CD14-positive monocyte (primary cell): ENCODE results near the gene KIAA0319L. TPM values are rescaled to one million over a fixed set of nuclear protein-coding genes. Genes with fewer than 3 reads are reported as not detected.

Experiments
- DNase-seq, 3 donors: peaks; one replicate each; pipeline ENCODE4 v3.0.0-alpha.2; 2011 to 2022
- H2AFZ ChIP-seq: 2 replicates; pipeline ENCODE4 v1.6.0; 2012; ENCODE audit warnings: mild to moderate bottlenecking, low read depth, low read length, inconsistent platforms; ENCODE audit not compliant: insufficient read depth, poor library complexity, severe bottlenecking
- H3K27ac ChIP-seq, 2 donors: 1 replicate in 1 of 2; 2 replicates in 1 of 2; pipeline ENCODE4 v1.5.1; 2012 to 2013; ENCODE audit warnings: low read length in 2 of 2, control low read depth in 1 of 2, inconsistent platforms in 1 of 2, low read depth in 1 of 2, mild to moderate bottlenecking in 1 of 2
- H3K27me3 ChIP-seq, 2 donors: one replicate each; pipeline versions ENCODE4 v1.6.0 to v1.6.1; 2011 to 2013; ENCODE audit warnings: low read length in 2 of 2; ENCODE audit not compliant: control insufficient read depth in 2 of 2, insufficient read depth in 2 of 2
- H3K36me3 ChIP-seq, 2 donors: replicated peaks in 1 of 2; 1 replicate in 1 of 2; 2 replicates in 1 of 2; pipeline versions ENCODE4 v1.5.1 to v1.6.1; 2012 to 2013; ENCODE audit warnings: low read length in 2 of 2, control low read depth in 1 of 2, inconsistent platforms in 1 of 2, mild to moderate bottlenecking in 1 of 2; ENCODE audit not compliant: insufficient read depth in 2 of 2, control insufficient read depth in 1 of 2
- H3K4me1 ChIP-seq, 2 donors: 1 replicate in 1 of 2; 2 replicates in 1 of 2; pipeline versions ENCODE4 v1.5.1 to v1.6.1; 2012 to 2013; ENCODE audit warnings: low read length in 2 of 2, control low read depth in 1 of 2, inconsistent platforms in 1 of 2, mild to moderate bottlenecking in 1 of 2, moderate library complexity in 1 of 2; ENCODE audit not compliant: insufficient read depth in 2 of 2, control insufficient read depth in 1 of 2
- H3K4me2 ChIP-seq: replicated peaks from 2 replicates; pipeline ENCODE3; 2012; ENCODE audit warnings: low read length, moderate library complexity, mild to moderate bottlenecking; ENCODE audit not compliant: poor library complexity, severe bottlenecking; ENCODE audit errors: extremely low read depth
- H3K4me3 ChIP-seq, 3 experiments: fragments of 200-600 bp in 1 of 3; sonication (generic) in 1 of 3; replicated peaks in 1 of 3; 1 replicate in 2 of 3; 2 replicates in 1 of 3; pipeline ENCODE4 v1.5.1; 2011 to 2013; ENCODE audit warnings: low read length in 3 of 3, mild to moderate bottlenecking in 3 of 3, control low read depth in 2 of 3, low read depth in 2 of 3, inconsistent platforms in 1 of 3, moderate library complexity in 1 of 3
- H3K79me2 ChIP-seq: 2 replicates; pipeline ENCODE4 v1.6.0; 2012; ENCODE audit warnings: mild to moderate bottlenecking, control low read depth, inconsistent platforms, low read length, moderate library complexity; ENCODE audit not compliant: insufficient read depth
- H3K9ac ChIP-seq: 2 replicates; pipeline ENCODE4 v1.6.0; 2017; ENCODE audit warnings: low read length, mild to moderate bottlenecking; ENCODE audit not compliant: insufficient read depth, poor library complexity, severe bottlenecking
- H3K9me3 ChIP-seq, 2 donors: replicated peaks in 1 of 2; 1 replicate in 1 of 2; 2 replicates in 1 of 2; pipeline versions ENCODE4 v1.5.1 to v1.6.1; 2012 to 2013; ENCODE audit warnings: low read length in 2 of 2, control low read depth in 1 of 2; ENCODE audit not compliant: control insufficient read depth in 1 of 2, insufficient read depth in 1 of 2
- H4K20me1 ChIP-seq: 2 replicates; pipeline ENCODE4 v1.6.0; 2012; ENCODE audit warnings: mild to moderate bottlenecking, low read length, control low read depth, moderate library complexity; ENCODE audit not compliant: insufficient read depth
- H3K27ac Mint-ChIP-seq, 7 donors: one replicate each; pipeline ENCODE4 v1.8.0; 2020; ENCODE audit warnings: mild to moderate bottlenecking in 7 of 7, mixed read lengths in 7 of 7, moderate library complexity in 6 of 7, inconsistent platforms in 2 of 7
- H3K27me3 Mint-ChIP-seq, 3 donors: one replicate each; pipeline ENCODE4 v1.8.0; 2021 to 2022; ENCODE audit warnings: low read depth in 3 of 3, mild to moderate bottlenecking in 3 of 3, mixed read lengths in 3 of 3, moderate library complexity in 3 of 3, inconsistent platforms in 1 of 3
- H3K36me3 Mint-ChIP-seq, 2 donors: one replicate each; pipeline ENCODE4 v1.8.0; 2020; ENCODE audit warnings: mixed read lengths in 2 of 2, inconsistent platforms in 1 of 2, mild to moderate bottlenecking in 1 of 2
- H3K4me1 Mint-ChIP-seq: one replicate; pipeline ENCODE4 v1.8.0; 2020; ENCODE audit warnings: mild to moderate bottlenecking, mixed read lengths
- H3K4me3 Mint-ChIP-seq, 2 donors: one replicate each; pipeline ENCODE4 v1.8.0; 2020; ENCODE audit warnings: mild to moderate bottlenecking in 2 of 2, mixed read lengths in 2 of 2, moderate library complexity in 1 of 2
- H3K9me3 Mint-ChIP-seq, 7 donors: one replicate each; pipeline ENCODE4 v1.8.0; 2020 to 2022; ENCODE audit warnings: mixed read lengths in 7 of 7, mild to moderate bottlenecking in 6 of 7, moderate library complexity in 6 of 7, inconsistent platforms in 2 of 7
- CTCF ChIP-seq: fragments of 200-600 bp; IDR thresholded peaks from one replicate; pipeline ENCODE4 v1.8.0; 2022; ENCODE audit warnings: antibody characterized with exemption, mild to moderate bottlenecking
- WGBS: methylation state at CpG from one replicate; pipeline ENCODE4 v1.1.5; 2013; ENCODE audit warnings: missing lambda C conversion rate; ENCODE audit not compliant: insufficient coverage; 5-methylcytosine and 5-hydroxymethylcytosine counted together
- intact Hi-C, 2 donors: fragments of 100-400 bp; cut with micrococcal nuclease; formaldehyde crosslinking; loops; one replicate each; pipeline versions ENCODE4 v1.15.0 to v1.15.1; 2023
- polyA plus RNA-seq, 3 donors: library from polyadenylated mRNA; depleted of rRNA in 1 of 3; unstranded in 2 of 3; stranded (reverse) in 1 of 3; fragments of 300-500 nt in 2 of 3; fragments of >200 nt in 1 of 3; fragmentation: Illumina TruSeq in 2 of 3; gene quantifications; 1 replicate in 2 of 3; 2 replicates in 1 of 3; pipeline ENCODE4 v1.2.3, GENCODE V29; 2012 to 2021

KIAA0319L gene
- polyA plus RNA-seq, 3 donors: 20.6 to 75.3 (median 28.6) TPM

GRCh38 chr1:35497571-35497970 is 59.6 kb downstream of the KIAA0319L start:
- no peak overlapping the region for H3K4me2 ChIP-seq
- H3K27me3 ChIP-seq: no peaks in the 10 kb centered on the region
- no peaks in the 10 kb centered on the region for H3K4me1 ChIP-seq
- H3K9me3 ChIP-seq: peaks cover 7 to 8% of the 10 kb centered on the region in 2 donors
- no peaks in the 10 kb centered on the region for H4K20me1 ChIP-seq
- no peak for TF ChIP-seq CTCF
- H3K4me3 ChIP-seq: no peak overlapping the region
- peaks cover 3% of the 10 kb centered on the region for H3K4me1 Mint-ChIP-seq
- no peak for DNase-seq
- H3K79me2 ChIP-seq: no peaks in the 10 kb centered on the region
- H3K27me3 Mint-ChIP-seq: no peaks in the 10 kb centered on the region
- peaks cover 24 to 43% of the 10 kb centered on the region in 2 donors for H3K36me3 Mint-ChIP-seq
- H3K4me3 Mint-ChIP-seq: no peak overlapping the region
- peaks cover 2 to 15% (median 7%) of the 10 kb centered on the region in 7 donors for H3K9me3 Mint-ChIP-seq
- H3K27ac Mint-ChIP-seq: no peak overlapping the region
- H3K36me3 ChIP-seq: peaks cover 0 to 19% of the 10 kb centered on the region in 2 donors
- no peak overlapping the region for H3K27ac ChIP-seq
- intact Hi-C loops: no loop called here
- no CpG with 5 or more reads among the region's 2 CpGs for WGBS
- no peak overlapping the region for H2AFZ ChIP-seq
- H3K9ac ChIP-seq: no peak overlapping the region

- H3K9ac ChIP-seq: no peak overlapping the region
- H3K4me1 Mint-ChIP-seq: peaks cover 19% of the 10 kb centered on the region
- H4K20me1 ChIP-seq: no peaks in the 10 kb centered on the region
- H3K4me2 ChIP-seq: no peak overlapping the region
- no peaks in the 10 kb centered on the region for H3K79me2 ChIP-seq
- no peak overlapping the region for H3K4me3 Mint-ChIP-seq
- WGBS: no CpG with 5 or more reads among the region's 1 CpG
- H3K27me3 ChIP-seq: no peaks in the 10 kb centered on the region
- intact Hi-C loops: no loop called here
- no peak overlapping the region for H2AFZ ChIP-seq
- TF ChIP-seq CTCF: no peak
- H3K27ac ChIP-seq: no peak overlapping the region
- H3K9me3 ChIP-seq: peaks cover 12 to 13% of the 10 kb centered on the region in 2 donors
- H3K4me1 ChIP-seq: peaks cover 9 to 14% of the 10 kb centered on the region in 2 donors
- no peak overlapping the region for H3K27ac Mint-ChIP-seq
- H3K27me3 Mint-ChIP-seq: no peaks in the 10 kb centered on the region
- H3K4me3 ChIP-seq: no peak overlapping the region
- H3K9me3 Mint-ChIP-seq: peaks cover 13 to 29% (median 19%) of the 10 kb centered on the region in 7 donors
- H3K36me3 Mint-ChIP-seq: peaks cover 28 to 45% of the 10 kb centered on the region in 2 donors
- no peak for DNase-seq
- H3K36me3 ChIP-seq: peaks cover 0 to 11% of the 10 kb centered on the region in 2 donors
Measured at GRCh38 chr1:35490250-35490649, 67.0 kb downstream of the KIAA0319L start.
